Lung (tissue), 12 donors: Measurements from ENCODE around the gene OR2J1. TPM values are rescaled to one million over a fixed set of nuclear protein-coding genes. Genes with fewer than 3 reads are reported as not detected.
"Not testable (repeated sequence)": the region's sequence is repeated elsewhere in the genome, so short reads cannot be mapped to it uniquely, and the experiment has no call there.

Experiments
- ATAC-seq: fragments of 200-7000 bp; cut with Tn5 transposase; one replicate; pipeline ENCODE4 v1.9.1; 2020; ENCODE audit warnings: moderate number of reproducible peaks; ENCODE audit not compliant: insufficient read depth, low FRiP score
- DNase-seq, 3 donors: peaks; one replicate each; pipeline ENCODE4 v3.0.0-alpha.2; 2013 to 2017
- H3K27ac ChIP-seq, 2 donors: one replicate each; pipeline ENCODE4 v1.5.1; 2013; ENCODE audit warnings: mild to moderate bottlenecking in 2 of 2, moderate library complexity in 2 of 2, control low read depth in 1 of 2, inconsistent platforms in 1 of 2, low read depth in 1 of 2, low read length in 1 of 2
- H3K27me3 ChIP-seq, 3 donors: one replicate each; pipeline ENCODE4 v1.5.1; 2013; ENCODE audit warnings: low read length in 2 of 3; ENCODE audit not compliant: control insufficient read depth in 3 of 3, insufficient read depth in 3 of 3
- H3K36me3 ChIP-seq, 4 donors: one replicate each; pipeline ENCODE4 v1.5.1; 2013; ENCODE audit warnings: low read length in 4 of 4, mild to moderate bottlenecking in 1 of 4, moderate library complexity in 1 of 4; ENCODE audit not compliant: control insufficient read depth in 4 of 4, insufficient read depth in 4 of 4
- H3K4me1 ChIP-seq, 5 donors: one replicate each; pipeline ENCODE4 v1.5.1; 2013; ENCODE audit warnings: low read length in 5 of 5, mild to moderate bottlenecking in 2 of 5, moderate library complexity in 1 of 5; ENCODE audit not compliant: control insufficient read depth in 5 of 5, insufficient read depth in 5 of 5
- H3K4me3 ChIP-seq: one replicate; pipeline ENCODE4 v1.5.1; 2013; ENCODE audit warnings: mild to moderate bottlenecking, control low read depth, moderate library complexity
- H3K9ac ChIP-seq, 2 donors: one replicate each; pipeline ENCODE4 v1.5.1; 2013; ENCODE audit warnings: low read length in 2 of 2, control low read depth in 1 of 2; ENCODE audit not compliant: insufficient read depth in 1 of 2
- H3K9me3 ChIP-seq, 4 donors: one replicate each; pipeline ENCODE4 v1.5.1; 2013; ENCODE audit warnings: low read length in 3 of 4, mild to moderate bottlenecking in 1 of 4, moderate library complexity in 1 of 4; ENCODE audit not compliant: control insufficient read depth in 4 of 4, insufficient read depth in 3 of 4
- WGBS, 2 donors: extraction: QIAGEN DNeasy Blood & Tissue Kit; methylation state at CpG; one replicate each; pipeline ENCODE4 v1.1.7; 2013; 5-methylcytosine and 5-hydroxymethylcytosine counted together
- polyA plus RNA-seq, 2 donors: library from polyadenylated mRNA; stranded (reverse); fragments of 200-250 nt; gene quantifications; one replicate each; pipeline ENCODE4 v1.2.1, GENCODE V29; 2013
- total RNA-seq, 2 donors: library from RNA; depleted of rRNA in 1 of 2; stranded (reverse); fragments of >200 nt in 1 of 2; gene quantifications; one replicate each; pipeline ENCODE4 v1.2.1, GENCODE V29; 2014 to 2021
- TF ChIP-seq, protein P1 (sequence below): IDR thresholded peaks from 2 replicates; pipeline ENCODE4 v1.5.1; 2012; ENCODE audit warnings: mild to moderate bottlenecking; ENCODE audit errors: control extremely low read depth, extremely low read depth
- donor health status: control.
- donor health status: control.
- donor health status: Bipolar disorder and iron deficiency.
- donor health status: healthy.
- donor health status: DM: yes; HTN: yes; CAD: no.

OR2J1 gene
- total and polyA plus RNA-seq, 4 donors: not detected

GRCh38 chr6:29092957-29093356 is 6.3 kb upstream of the OR2J1 start:
- Histone ChIP-seq H3K4me1 (no peaks in the 10 kb centered on the region), H3K27ac (no peak overlapping the region), H3K4me3 (no peak overlapping the region), H3K9me3 (peaks cover 0 to 2% (median 0%) of the 10 kb centered on the region in 4 donors), H3K36me3 (no peaks in the 10 kb centered on the region), H3K27me3 (no peaks in the 10 kb centered on the region), H3K9ac (no peak overlapping the region)
- DNase-seq: no peak
- 86 to 88% methylated on average over 3 of the region's 3 CpGs for WGBS, 2 donors
- no peak for ATAC-seq
- TF ChIP-seq, protein P1, sequence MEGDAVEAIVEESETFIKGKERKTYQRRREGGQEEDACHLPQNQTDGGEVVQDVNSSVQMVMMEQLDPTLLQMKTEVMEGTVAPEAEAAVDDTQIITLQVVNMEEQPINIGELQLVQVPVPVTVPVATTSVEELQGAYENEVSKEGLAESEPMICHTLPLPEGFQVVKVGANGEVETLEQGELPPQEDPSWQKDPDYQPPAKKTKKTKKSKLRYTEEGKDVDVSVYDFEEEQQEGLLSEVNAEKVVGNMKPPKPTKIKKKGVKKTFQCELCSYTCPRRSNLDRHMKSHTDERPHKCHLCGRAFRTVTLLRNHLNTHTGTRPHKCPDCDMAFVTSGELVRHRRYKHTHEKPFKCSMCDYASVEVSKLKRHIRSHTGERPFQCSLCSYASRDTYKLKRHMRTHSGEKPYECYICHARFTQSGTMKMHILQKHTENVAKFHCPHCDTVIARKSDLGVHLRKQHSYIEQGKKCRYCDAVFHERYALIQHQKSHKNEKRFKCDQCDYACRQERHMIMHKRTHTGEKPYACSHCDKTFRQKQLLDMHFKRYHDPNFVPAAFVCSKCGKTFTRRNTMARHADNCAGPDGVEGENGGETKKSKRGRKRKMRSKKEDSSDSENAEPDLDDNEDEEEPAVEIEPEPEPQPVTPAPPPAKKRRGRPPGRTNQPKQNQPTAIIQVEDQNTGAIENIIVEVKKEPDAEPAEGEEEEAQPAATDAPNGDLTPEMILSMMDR: no peak

DNA sequence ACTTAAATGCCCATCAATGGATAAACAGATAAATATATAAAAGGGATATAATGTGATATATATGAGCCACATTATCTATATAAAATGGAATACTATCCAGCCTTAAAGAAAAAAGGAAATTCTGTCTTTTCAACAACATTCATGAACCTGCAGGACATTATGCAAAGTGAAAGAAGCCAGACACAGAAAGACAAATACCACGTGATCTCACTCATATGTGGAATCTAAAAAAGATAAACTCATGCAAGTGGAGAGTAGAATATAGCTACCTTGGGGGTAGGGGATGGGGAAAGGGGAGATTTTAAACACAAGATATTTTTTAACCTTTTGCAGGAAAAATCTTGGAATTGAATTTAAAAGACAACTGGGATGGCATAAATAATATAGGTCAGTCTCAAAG is 1.5 kb upstream of the OR2J1 start:
- Histone ChIP-seq H3K9ac (no peak overlapping the region), H3K36me3 (no peaks in the 10 kb centered on the region), H3K27ac (no peak overlapping the region), H3K9me3 (no peaks in the 10 kb centered on the region), H3K4me3 (no peak overlapping the region), H3K27me3 (no peaks in the 10 kb centered on the region), H3K4me1 (no peaks in the 10 kb centered on the region)
- DNase-seq: no peak
- TF ChIP-seq, protein P1: no peak
- ATAC-seq: no peak
- 82% methylated on average over 1 of the region's 1 CpG for WGBS, 2 donors

DNA sequence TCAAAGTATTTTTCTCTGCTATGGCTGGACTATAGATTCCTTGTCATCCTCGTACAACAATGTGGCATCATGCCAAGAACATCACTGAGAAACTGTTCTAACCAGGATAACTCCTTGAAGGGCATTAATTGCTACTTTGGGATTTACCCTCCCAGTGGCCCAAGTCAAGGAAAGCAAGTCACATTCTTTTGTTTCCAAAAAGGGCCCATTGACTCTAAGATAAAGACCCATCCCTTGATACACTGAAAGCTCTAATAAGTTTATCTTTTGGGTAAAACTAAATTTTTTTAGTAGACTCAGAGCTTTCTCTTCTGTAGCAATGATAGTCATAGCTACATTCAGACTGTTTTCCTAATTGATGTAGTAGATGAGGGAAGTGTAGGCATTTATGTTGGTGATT is 8.5 kb downstream of the OR2J1 start, which contains the start of gene OR2J3:
OR2J3 (plus strand) TSS at position 301 of the 400 bp plus-strand sequence. CDS start 3,833 bp downstream, outside the sequence.
- WGBS, 2 donors: 38 to 48% methylated on average over 1 of the region's 1 CpG
- Histone ChIP-seq H3K27me3 (peaks cover 0 to 5% (median 0%) of the 10 kb centered on the region in 3 donors), H3K4me1 (no peaks in the 10 kb centered on the region), H3K9me3 (peaks cover 0 to 2% (median 0%) of the 10 kb centered on the region in 4 donors), H3K4me3 (no peak within 1 kb of the TSS), H3K9ac (no peak within 1 kb of the TSS), H3K27ac (no peak within 1 kb of the TSS), H3K36me3 (no peaks in the 10 kb centered on the region)
- TF ChIP-seq, protein P1: no peak
- peak in 1 of 3 donors; percentile 2 for DNase-seq
- ATAC-seq: no peak

DNA sequence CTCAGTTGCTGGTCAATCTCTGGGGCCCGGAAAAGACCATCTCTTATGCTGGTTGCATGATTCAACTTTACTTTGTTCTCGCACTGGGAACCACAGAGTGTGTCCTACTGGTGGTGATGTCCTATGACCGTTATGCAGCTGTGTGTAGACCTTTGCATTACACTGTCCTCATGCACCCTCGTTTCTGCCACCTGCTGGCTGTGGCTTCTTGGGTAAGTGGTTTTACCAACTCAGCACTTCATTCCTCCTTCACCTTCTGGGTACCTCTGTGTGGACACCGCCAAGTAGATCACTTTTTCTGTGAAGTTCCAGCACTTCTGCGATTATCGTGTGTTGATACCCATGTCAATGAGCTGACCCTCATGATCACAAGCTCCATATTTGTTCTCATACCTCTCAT is 12.8 kb downstream of the OR2J1 start:
- no peaks in the 10 kb centered on the region for H3K4me1 ChIP-seq
- ATAC-seq (no peak), DNase-seq (no peak)
- no peaks in the 10 kb centered on the region for H3K36me3 ChIP-seq
- TF ChIP-seq, protein P1: no peak
- 75 to 81% methylated on average over 7 of the region's 7 CpGs for WGBS, 2 donors
- H3K27ac ChIP-seq: no peak overlapping the region
- no peak overlapping the region for H3K9ac ChIP-seq
- peaks cover 0 to 5% (median 0%) of the 10 kb centered on the region in 3 donors for H3K27me3 ChIP-seq
- H3K9me3 ChIP-seq: peaks cover 0 to 2% (median 0%) of the 10 kb centered on the region in 4 donors
- no peak overlapping the region for H3K4me3 ChIP-seq

DNA sequence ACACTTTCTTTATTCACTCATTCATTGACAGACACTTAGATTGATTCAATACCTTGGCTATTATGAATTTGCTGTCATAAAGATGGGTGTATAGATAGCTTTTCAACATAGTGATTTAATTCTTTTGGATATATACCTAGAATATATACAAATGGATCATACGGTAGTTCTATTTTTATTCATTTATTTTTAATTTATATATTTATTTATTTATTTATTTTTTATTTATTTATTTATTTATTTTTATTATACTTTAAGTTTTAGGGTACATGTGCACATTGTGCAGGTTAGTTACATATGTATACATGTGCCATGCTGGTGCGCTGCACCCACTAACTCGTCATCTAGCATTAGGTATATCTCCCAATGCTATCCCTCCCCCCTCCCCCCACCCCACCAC is 15.7 kb downstream of the OR2J1 start:
- not testable (repeated sequence) for H3K27me3 ChIP-seq

More for the DNA sequence above, 15.7 kb downstream of the OR2J1 start:
- H3K27ac ChIP-seq, H3K4me3 ChIP-seq, H3K9ac ChIP-seq, H3K36me3 ChIP-seq, H3K9me3 ChIP-seq, DNase-seq, ATAC-seq, H3K4me1 ChIP-seq: not testable (repeated sequence)
- 91 to 95% methylated on average over 1 of the region's 3 CpGs for WGBS, 2 donors
